NCI-H2227 (cell line): ENCODE data around the gene LYPD6.

Experiments used
- DNase-seq: peaks from one replicate; lab custom pipeline; 2025; ENCODE audit not compliant: unreplicated experiment; lab: John Stamatoyannopoulos, UW

The LYPD6 gene

GRCh38 chr2:149346272-149346671, 15.9 kb downstream of the LYPD6 start:
- DNase-seq, result no peak

DNA sequence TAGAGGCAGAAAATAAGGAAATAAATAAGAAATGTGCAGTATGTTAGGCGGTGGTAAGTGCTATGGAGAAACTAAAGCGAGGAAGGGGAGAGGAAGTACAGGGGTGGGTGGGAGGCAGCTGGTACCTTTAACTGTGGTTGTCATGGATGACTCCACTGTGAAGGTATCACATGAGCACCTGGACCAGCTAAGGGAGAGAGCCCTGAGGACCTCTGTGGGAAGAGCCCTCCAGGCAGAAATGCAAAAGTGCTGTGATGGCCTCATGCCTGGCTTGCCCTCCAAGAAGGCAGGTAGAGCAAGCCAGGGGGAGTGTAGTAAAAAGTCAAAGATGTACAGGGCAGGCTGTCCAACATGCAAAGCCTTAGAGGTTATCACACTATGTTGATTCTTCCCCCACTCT, 17.9 kb downstream of the LYPD6 start:
- no peak for DNase-seq

- DNase-seq, result no peak
Measured at GRCh38 chr2:149353421-149353820, 23.0 kb downstream of the LYPD6 start.

DNA sequence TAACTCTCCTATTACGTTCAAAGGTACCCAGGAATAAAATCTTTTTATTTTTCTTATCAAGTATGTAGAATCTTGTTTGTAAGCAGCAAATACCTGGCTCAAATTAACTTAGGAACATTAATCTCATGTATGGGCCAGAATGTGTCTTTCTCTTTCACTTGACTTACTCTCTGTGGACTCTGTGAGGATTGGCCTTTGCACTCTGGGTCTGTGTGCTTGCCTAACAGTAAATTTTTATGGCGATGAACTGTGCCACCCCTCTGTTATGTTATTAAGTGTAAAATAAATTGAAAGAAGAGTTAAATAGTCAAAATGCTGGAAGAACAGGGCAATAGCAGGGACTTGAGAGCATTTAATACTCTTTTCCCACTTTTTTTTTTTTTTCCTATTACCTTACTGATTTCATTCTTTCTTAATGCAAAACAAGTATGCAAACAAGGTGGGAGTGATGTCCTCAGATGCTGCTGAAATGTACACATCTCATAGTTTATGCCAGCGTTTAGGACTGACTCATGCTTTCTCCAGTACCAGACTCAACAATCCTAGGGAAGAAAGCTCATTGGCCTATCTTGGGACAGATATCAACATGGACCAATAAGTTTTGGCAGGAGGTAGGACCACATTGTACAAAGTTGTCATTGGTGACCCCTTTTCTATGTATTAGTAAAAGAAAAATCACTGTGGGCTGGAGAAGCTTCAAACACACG, 25.5 kb downstream of the LYPD6 start:
- DNase-seq, result no peak

GRCh38 chr2:149357058-149357457, 26.7 kb downstream of the LYPD6 start:
- DNase-seq, result no peak

DNA sequence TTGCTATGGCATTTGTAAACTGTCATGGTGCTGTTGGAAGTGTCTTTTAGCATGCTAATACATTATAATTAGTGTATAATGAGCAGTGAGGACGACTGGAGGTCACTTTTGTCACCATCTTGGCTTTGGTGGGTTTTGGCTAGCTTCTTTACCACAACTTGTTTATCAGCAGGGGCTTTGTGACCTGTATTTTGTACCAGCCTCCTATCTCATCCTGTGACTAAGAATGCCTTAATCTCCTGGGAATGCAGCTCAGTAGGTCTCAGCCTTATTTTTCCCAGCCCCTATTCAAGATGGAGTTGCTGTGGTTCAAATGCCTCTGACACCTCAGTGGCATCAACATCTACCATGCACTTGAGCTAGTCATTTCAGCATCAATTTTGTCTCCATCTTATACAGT, 29.7 kb downstream of the LYPD6 start:
- no peak for DNase-seq

- DNase-seq, result no peak
Measured at GRCh38 chr2:149363958-149364357, 33.6 kb downstream of the LYPD6 start.

- DNase-seq, result no peak
Measured at GRCh38 chr2:149364839-149365238, 34.5 kb downstream of the LYPD6 start.

DNA sequence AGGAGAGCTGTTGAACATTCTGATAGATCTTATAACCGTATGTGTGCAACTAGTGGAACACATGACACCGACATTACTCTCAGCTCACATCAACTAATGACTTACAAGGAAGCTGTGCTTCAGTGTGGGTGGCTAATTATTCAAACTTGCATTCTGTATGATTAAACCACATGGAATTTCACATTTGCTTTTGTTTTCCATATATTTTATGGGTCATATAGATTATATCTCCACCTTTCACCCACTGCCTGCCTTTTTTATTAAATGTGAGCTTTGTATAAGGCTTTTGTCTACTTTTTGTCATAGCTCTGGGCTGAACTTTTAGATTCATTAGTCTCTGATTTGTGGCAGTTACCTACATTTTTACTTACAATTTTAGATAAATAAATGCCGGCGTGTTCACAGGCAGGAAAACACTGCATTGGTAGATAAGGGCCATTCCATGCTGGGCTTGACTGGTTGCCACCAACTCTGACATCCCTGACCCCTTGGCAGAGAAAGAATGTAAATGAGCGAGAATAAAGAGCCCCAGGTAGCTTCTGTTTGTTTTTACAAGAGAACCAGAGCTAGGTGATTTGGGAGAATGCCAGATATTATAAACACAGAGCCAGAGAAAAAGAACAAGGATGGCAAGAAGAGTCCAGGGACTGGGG, 35.7 kb downstream of the LYPD6 start:
- DNase-seq, result no peak

GRCh38 chr2:149370061-149370775, 39.8 kb downstream of the LYPD6 start:
- DNase-seq, result no peak

DNA sequence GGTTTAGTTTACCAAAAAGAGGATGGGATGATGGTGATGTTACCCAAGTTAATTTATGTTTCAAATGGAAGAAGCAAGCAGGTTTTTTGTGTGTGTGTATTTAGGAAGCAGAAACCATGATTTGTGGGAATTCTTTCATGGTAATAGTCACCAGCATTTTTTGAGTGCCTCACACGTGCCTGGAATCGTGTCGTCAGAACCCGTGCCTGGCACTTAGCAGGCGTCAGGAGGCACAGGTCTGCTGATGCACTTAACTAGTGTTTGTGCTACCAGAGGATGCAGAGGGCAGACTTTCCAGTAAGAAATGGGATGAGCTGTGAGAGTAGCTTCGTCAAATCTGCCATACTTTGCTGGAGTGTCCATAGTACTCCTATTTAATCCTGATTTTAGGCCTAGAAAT, 41.1 kb downstream of the LYPD6 start:
- no peak for DNase-seq

GRCh38 chr2:149375801-149376361, 45.5 kb downstream of the LYPD6 start:
- DNase-seq, result no peak

GRCh38 chr2:149380205-149380604, 49.8 kb downstream of the LYPD6 start:
- no peak for DNase-seq

DNA sequence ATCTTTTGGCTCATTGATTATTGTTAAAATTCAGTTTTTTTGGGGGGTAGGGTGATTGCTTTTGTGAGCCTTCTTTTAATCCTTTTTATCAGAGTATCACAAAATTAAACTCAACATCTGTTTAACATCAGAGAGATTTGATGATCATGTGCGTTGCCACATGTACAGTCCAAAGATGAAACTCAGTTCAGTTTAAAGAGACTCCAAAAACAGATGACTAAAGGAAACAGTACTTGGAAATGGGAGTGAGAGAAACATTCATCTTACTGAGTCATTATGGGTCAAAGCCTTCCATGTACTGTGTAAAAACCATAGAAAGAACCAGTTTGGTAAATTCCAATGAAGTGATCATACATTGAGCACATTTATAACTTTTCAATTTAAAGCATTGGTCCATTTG, 53.0 kb downstream of the LYPD6 start:
- no peak for DNase-seq

DNA sequence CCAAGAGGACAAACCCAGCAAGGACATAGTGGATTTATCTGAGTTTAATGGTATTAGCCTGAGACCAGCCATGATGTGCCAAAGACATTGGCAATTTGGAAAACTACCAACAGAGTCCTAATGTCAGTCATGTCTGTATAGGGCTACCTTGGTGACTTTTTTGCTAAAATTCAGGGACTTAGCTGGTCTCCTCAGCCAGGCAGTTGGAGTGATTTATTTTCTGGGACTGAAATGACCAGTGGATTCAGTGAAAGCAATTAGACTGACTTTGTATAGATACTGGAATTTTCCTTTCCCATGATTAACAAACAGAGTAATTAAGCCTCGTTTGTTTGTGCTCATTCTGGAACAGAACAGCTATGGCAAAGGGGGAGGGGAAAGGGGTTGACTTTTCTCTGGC, 55.0 kb downstream of the LYPD6 start:
- no peak for DNase-seq

DNA sequence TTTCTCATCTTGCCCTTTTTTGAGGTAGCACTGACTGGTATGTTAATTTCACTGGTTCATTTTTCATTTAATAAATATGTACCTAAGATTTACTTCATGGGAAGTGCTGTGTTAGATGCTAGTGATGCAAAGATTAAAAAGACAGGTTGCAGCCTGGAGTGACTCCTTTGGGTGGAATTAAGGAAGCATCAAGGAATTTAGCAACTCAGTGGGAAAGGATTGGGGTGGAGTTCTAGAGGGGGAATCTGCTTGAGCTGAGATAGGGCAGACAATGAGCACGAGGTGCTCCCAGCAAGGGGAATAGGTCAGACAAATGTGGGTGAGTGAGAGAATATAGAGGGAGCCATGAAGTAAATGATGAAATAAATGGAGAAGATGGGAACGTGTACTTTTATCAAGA, 57.0 kb downstream of the LYPD6 start:
- DNase-seq, result no peak

DNA sequence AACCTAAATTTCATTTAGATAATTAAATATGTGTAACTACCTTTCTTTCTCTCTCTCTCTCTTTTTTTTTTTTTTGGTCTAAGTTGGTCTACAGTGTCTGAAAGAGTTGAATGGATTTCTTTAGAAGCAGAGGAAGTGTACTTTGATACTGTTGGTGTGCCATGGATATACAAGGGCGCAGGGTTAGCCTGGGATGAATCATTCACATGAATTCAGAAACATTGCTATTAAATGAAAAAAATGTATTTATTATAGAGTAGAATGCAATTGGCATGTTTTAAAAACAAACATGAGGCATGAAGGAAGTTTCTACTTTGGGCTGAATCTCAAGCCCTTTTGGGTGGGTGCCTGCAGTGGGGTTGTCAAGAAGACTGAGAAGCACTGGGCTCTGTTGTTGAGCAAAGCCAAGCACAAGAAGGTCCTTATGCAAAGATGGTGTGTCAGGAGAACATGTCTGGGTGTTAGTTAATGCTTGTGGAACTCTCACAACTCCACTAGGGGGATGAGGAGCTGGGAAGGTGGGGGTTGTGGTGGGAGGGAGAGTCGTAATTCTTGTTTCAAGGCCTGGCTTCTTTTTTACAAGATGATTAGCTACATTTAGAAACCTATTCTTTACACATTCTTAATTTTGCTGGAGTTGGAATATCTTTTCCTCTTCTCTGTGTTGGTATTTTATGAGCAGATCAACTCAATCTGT, 57.9 kb downstream of the LYPD6 start:
- no peak for DNase-seq

DNA sequence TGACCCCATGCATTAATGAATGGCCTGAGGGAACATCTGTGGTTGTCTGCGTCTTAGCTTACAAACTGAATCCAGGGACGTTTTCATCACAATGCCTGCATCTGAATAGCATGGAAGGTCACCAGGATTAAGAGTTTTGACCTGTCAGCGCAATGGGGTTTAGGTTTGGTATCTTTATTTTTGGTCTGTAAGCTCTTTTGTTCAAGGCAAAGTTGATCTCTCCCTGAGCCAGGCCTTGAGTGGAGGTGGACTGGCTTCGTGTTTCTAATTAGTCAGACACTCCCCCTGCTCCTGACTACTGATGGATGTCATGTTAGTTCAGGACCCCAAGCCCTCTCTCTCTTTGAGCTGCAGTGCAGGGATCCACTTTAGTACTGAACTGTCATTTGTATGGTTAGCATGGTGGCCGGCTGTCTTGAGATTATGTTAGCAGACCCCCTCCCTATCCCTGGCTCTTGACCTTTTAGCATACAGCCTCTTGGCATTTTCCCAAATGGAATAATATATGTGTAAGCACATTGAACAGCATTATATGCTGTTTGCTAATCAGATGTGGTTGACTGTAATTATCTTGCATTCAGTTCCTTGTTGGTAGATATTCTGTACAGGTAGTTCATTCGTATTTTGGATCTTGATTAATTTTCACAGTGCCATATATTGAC, 59.2 kb downstream of the LYPD6 start:
- DNase-seq, result peak; percentile 9

DNA sequence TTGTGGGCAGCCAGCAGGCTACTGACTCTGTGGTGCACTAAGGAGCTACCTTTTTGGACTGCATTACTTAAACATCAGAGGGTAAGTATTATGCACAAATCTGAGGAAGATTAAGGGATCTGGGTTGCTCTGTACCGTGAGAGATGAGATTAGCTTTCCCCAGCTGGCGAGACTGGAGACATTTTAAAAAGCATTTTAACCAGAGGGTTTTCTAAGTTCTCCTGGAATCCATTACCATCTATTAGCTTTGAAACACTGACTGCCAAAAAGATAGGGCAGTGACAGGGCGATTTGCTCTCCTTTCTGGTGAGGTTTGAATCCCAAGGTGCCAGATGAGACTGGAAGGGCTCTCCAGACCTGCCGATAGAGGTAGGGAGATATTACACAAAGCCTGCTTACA, 63.2 kb downstream of the LYPD6 start:
- no peak for DNase-seq

DNA sequence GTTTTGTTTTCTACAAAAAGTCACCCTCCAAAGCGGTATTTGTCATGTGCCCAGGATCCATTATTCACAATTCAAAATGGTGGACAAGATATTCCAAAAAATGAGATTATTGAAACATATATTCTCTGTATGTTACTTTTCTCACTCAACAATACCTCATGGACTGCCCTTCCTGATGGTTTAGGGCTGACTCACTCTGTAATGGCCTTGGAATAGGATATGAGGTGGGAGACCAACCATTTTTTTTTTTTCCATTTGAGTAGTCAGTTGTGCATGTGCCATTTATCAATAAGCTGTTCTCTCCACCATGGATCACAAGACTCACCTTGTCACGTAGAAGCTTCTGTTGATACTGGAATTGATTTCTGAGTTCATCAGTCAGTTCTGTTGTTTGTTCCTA, 64.5 kb downstream of the LYPD6 start:
- DNase-seq, result no peak
